Keratinocyte (primary cell): ENCODE results near the gene MGMT. TPM values are rescaled to one million over a fixed set of nuclear protein-coding genes. Genes with fewer than 3 reads are reported as not detected.

Experiments used
- DNase-seq: peaks from one replicate; pipeline ENCODE4 v3.0.0-alpha.2; 2011; ENCODE audit warnings: low read depth, missing footprints, low spot score
- FAIRE-seq: peaks from 2 replicates; lab custom pipeline; 2011; peaks lifted over from hg19 to GRCh38; lab: Jason Lieb, UNC
- H2AFZ ChIP-seq: 2 replicates; pipeline ENCODE4 v1.6.0; 2012; ENCODE audit warnings: low read length, control low read depth, inconsistent platforms; ENCODE audit not compliant: control insufficient read depth
- H3K27ac ChIP-seq: 2 replicates; pipeline ENCODE4 v1.5.1; 2011; ENCODE audit warnings: low read length; ENCODE audit not compliant: control insufficient read depth, insufficient read depth
- H3K27me3 ChIP-seq: 3 replicates; pipeline ENCODE4 v1.6.0; 2011; ENCODE audit warnings: low read length; ENCODE audit not compliant: control insufficient read depth, insufficient read depth; ENCODE audit errors: extremely low read depth
- H3K36me3 ChIP-seq, 2 experiments: 2 replicates in 1 of 2; 3 replicates in 1 of 2; pipeline ENCODE4 v1.5.1; 2011; ENCODE audit warnings: low read length in 2 of 2, mild to moderate bottlenecking in 1 of 2; ENCODE audit not compliant: control insufficient read depth in 2 of 2, insufficient read depth in 2 of 2; ENCODE audit errors: extremely low read depth in 1 of 2
- H3K4me1 ChIP-seq: 3 replicates; pipeline ENCODE4 v1.5.1; 2011; ENCODE audit warnings: low read length; ENCODE audit not compliant: control insufficient read depth, insufficient read depth; ENCODE audit errors: extremely low read depth
- H3K4me2 ChIP-seq: 3 replicates; pipeline ENCODE4 v1.6.0; 2011; ENCODE audit warnings: low read depth, low read length; ENCODE audit not compliant: control insufficient read depth, insufficient read depth; ENCODE audit errors: extremely low read depth
- H3K4me3 ChIP-seq, 3 experiments: fragments of 200-600 bp in 1 of 3; sonication (generic) in 1 of 3; 2 replicates in 2 of 3; 3 replicates in 1 of 3; pipeline ENCODE4 v1.5.1; 2011 to 2016; ENCODE audit warnings: low read length in 3 of 3, mild to moderate bottlenecking in 3 of 3, control low read depth in 2 of 3, inconsistent platforms in 1 of 3, low read depth in 1 of 3, mixed read lengths in 1 of 3, mixed run types in 1 of 3, moderate library complexity in 1 of 3; ENCODE audit not compliant: control insufficient read depth in 2 of 3, insufficient read depth in 2 of 3; ENCODE audit errors: extremely low read depth in 1 of 3
- H3K79me2 ChIP-seq: 2 replicates; pipeline ENCODE4 v1.6.0; 2012; ENCODE audit warnings: low read length; ENCODE audit not compliant: control insufficient read depth, insufficient read depth
- H3K9ac ChIP-seq: 3 replicates; pipeline ENCODE4 v1.6.0; 2011; ENCODE audit warnings: low read length; ENCODE audit not compliant: control insufficient read depth, insufficient read depth; ENCODE audit errors: extremely low read depth
- H3K9me1 ChIP-seq: 3 replicates; pipeline ENCODE4 v1.6.0; 2011; ENCODE audit warnings: low read length; ENCODE audit not compliant: control insufficient read depth, insufficient read depth; ENCODE audit errors: extremely low read depth
- H3K9me3 ChIP-seq: 2 replicates; pipeline ENCODE4 v1.5.1; 2012; ENCODE audit warnings: low read depth, low read length; ENCODE audit not compliant: control insufficient read depth
- H4K20me1 ChIP-seq: 3 replicates; pipeline ENCODE4 v1.6.0; 2011; ENCODE audit warnings: low read length; ENCODE audit not compliant: control insufficient read depth, insufficient read depth; ENCODE audit errors: extremely low read depth
- EZH2 ChIP-seq: IDR thresholded peaks from one replicate; pipeline ENCODE4 v1.6.1; 2012; ENCODE audit warnings: inconsistent platforms, mild to moderate bottlenecking, low read length, moderate library complexity
- dilution Hi-C: fragments of 300-500 bp; cut with MboI; formaldehyde crosslinking; loops from one replicate; pipeline ENCODE4 v1.7.0; 2020; ENCODE audit warnings: low sequenced_read_pairs; ENCODE audit not compliant: extremely low pct_ligation_motif_present
- polyA plus RNA-seq, 5 experiments: library from polyadenylated mRNA; depleted of rRNA in 3 of 5; stranded (reverse) in 3 of 5; stranded (forward) in 1 of 5; unstranded in 1 of 5; fragments of >200 nt; gene quantifications; 1 replicate in 1 of 5; 2 replicates in 3 of 5; 3 replicates in 1 of 5; pipeline versions ENCODE4 v1.2.1 to v1.2.3, GENCODE V29; 2011 to 2012; ENCODE audit warnings: missing spikeins in 2 of 5, low read depth in 1 of 5, low replicate concordance in 1 of 5
- TF ChIP-seq, protein P1 (sequence below), 3 experiments: IDR thresholded peaks in 1 of 3; conservative IDR thresholded peaks in 1 of 3; optimal IDR thresholded peaks in 1 of 3; 2 replicates in 2 of 3; 3 replicates in 1 of 3; pipeline versions ENCODE3 to v1.5.1; 2011; ENCODE audit warnings: low read length in 3 of 3, mild to moderate bottlenecking in 3 of 3, moderate library complexity in 2 of 3, control low read depth in 1 of 3, inconsistent platforms in 1 of 3; ENCODE audit not compliant: insufficient read depth in 2 of 3; ENCODE audit errors: extremely low read depth in 1 of 3

The MGMT gene
- polyA plus RNA-seq, 1 donor (not counting 4 experiments of a cell fraction or from before 2014, with no cell fraction given): 15.2 TPM

DNA sequence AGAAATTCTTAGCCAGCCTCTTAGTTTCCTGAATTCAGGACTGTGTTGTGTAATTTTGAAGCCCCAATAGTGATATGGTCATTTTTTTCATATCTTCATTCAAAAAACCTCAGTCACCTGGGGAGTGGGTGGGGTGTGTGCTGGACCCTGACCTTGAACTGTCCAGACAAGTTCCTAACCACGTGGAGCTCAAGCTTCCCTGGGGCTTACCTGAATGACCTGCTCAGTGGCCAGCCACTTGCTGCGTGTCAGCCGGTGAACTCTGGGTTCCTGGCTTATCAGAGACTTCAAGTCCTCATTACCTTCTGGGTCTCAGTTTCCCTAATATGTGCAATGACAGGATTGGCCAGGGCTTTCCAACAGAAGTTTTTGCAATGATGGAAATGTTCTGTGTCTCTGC lies 27.1 kb downstream of the MGMT start:
- DNase-seq: no peak
- TF ChIP-seq, protein P1, sequence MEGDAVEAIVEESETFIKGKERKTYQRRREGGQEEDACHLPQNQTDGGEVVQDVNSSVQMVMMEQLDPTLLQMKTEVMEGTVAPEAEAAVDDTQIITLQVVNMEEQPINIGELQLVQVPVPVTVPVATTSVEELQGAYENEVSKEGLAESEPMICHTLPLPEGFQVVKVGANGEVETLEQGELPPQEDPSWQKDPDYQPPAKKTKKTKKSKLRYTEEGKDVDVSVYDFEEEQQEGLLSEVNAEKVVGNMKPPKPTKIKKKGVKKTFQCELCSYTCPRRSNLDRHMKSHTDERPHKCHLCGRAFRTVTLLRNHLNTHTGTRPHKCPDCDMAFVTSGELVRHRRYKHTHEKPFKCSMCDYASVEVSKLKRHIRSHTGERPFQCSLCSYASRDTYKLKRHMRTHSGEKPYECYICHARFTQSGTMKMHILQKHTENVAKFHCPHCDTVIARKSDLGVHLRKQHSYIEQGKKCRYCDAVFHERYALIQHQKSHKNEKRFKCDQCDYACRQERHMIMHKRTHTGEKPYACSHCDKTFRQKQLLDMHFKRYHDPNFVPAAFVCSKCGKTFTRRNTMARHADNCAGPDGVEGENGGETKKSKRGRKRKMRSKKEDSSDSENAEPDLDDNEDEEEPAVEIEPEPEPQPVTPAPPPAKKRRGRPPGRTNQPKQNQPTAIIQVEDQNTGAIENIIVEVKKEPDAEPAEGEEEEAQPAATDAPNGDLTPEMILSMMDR (optimal IDR thresholded peaks at IDR 0.05 in 1 of 3, IDR thresholded peaks at IDR 0.05 in 1 of 3, conservative IDR thresholded peaks at IDR 0.05 in 1 of 3; ENCODE audit: extremely low read depth in 1 of 3, insufficient read depth in 2 of 3, low read length in 3 of 3): no peak
- Histone ChIP-seq H3K4me1 (no peaks in the 10 kb centered on the region), H3K27me3 (no peaks in the 10 kb centered on the region), H2AFZ (no peak overlapping the region), H3K4me2 (no peak overlapping the region), H3K9ac (no peak overlapping the region), H3K9me1 (no peaks in the 10 kb centered on the region), H4K20me1 (no peaks in the 10 kb centered on the region), H3K27ac (no peak overlapping the region), H3K79me2 (no peaks in the 10 kb centered on the region), H3K4me3 (no peak overlapping the region), H3K36me3 (no peaks in the 10 kb centered on the region), H3K9me3 (peaks cover 6% of the 10 kb centered on the region)
- FAIRE-seq: no peak
- dilution Hi-C loops: no loop called here

DNA sequence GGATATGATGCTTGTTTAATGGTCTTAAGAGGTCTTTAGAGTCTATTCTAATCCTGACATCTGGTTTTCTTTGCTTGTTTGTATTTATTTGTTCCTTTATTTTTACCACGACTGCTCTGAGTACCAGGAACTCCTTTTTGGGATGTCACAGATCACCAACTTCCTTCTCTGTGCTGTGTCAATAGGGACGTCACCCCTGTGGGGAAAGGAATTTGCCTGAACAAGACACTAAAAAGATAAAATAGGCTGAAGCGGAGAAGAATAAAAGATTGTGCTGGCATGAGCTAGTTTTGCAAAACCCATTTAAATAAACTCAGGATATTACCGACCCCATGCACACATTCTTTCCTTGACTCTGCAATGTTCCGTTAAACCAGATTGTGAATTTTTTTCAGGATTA lies 27.7 kb downstream of the MGMT start:
- no peaks in the 10 kb centered on the region for H3K79me2 ChIP-seq
- H3K9me1 ChIP-seq: no peaks in the 10 kb centered on the region
- no peak overlapping the region for H2AFZ ChIP-seq
- FAIRE-seq (no peak), DNase-seq (no peak)
- H3K4me3 ChIP-seq: no peak overlapping the region
- TF ChIP-seq, protein P1 (optimal IDR thresholded peaks at IDR 0.05 in 1 of 3, IDR thresholded peaks at IDR 0.05 in 1 of 3, conservative IDR thresholded peaks at IDR 0.05 in 1 of 3; ENCODE audit: extremely low read depth in 1 of 3, insufficient read depth in 2 of 3, low read length in 3 of 3): no peak
- TF ChIP-seq EZH2: no peak
- peaks cover 6% of the 10 kb centered on the region for H3K9me3 ChIP-seq
- no peaks in the 10 kb centered on the region for H3K4me1 ChIP-seq
- dilution Hi-C loops: no loop called here
- no peaks in the 10 kb centered on the region for H4K20me1 ChIP-seq
- no peaks in the 10 kb centered on the region for H3K27me3 ChIP-seq
- H3K4me2 ChIP-seq: no peak overlapping the region
- H3K9ac ChIP-seq: no peak overlapping the region
- H3K27ac ChIP-seq: no peak overlapping the region
- H3K36me3 ChIP-seq: no peaks in the 10 kb centered on the region
